CD4-positive, alpha-beta T cell treated with Interleukin-4 for 1 hour (primary cell): ENCODE data around the gene KIF26A.
"Not testable (repeated sequence)": the region's sequence is repeated elsewhere in the genome, so short reads cannot be mapped to it uniquely, and the experiment has no call there.

Source experiments
- DNase-seq, 2 donors: peaks; one replicate each; pipeline ENCODE4 v3.0.0-alpha.2; 2020 to 2022

The KIF26A gene

GRCh38 chr14:104225278-104226190, 87.1 kb downstream of the KIF26A start:
- DNase-seq = not testable (repeated sequence)

GRCh38 chr14:104226421-104227383, 88.3 kb downstream of the KIF26A start:
- no peak for DNase-seq

- no peak for DNase-seq
Measured at GRCh38 chr14:104227806-104228205, 89.4 kb downstream of the KIF26A start.

GRCh38 chr14:104228221-104228620, 89.8 kb downstream of the KIF26A start:
- no peak for DNase-seq

- DNase-seq = no peak
Measured at GRCh38 chr14:104228716-104229533, 90.5 kb downstream of the KIF26A start.

- no peak for DNase-seq
Measured at GRCh38 chr14:104229534-104230055, 91.2 kb downstream of the KIF26A start.

- DNase-seq = no peak
Measured at GRCh38 chr14:104230119-104230815, 91.9 kb downstream of the KIF26A start.
